HG03103 (cell line): ENCODE results near the gene KLRC1.
"Not testable (repeated sequence)": the region's sequence is repeated elsewhere in the genome, so short reads cannot be mapped to it uniquely, and the experiment has no call there.

Experiments used
- ATAC-seq: cut with Tn5 transposase; IDR thresholded peaks from one replicate; pipeline ENCODE4 v1.9.1; 2021; ENCODE audit warnings: low read depth; ENCODE audit not compliant: unreplicated experiment

The KLRC1 gene

GRCh38 chr12:10424260-10424899, 28.8 kb downstream of the KLRC1 start:
- not testable (repeated sequence) for ATAC-seq

DNA sequence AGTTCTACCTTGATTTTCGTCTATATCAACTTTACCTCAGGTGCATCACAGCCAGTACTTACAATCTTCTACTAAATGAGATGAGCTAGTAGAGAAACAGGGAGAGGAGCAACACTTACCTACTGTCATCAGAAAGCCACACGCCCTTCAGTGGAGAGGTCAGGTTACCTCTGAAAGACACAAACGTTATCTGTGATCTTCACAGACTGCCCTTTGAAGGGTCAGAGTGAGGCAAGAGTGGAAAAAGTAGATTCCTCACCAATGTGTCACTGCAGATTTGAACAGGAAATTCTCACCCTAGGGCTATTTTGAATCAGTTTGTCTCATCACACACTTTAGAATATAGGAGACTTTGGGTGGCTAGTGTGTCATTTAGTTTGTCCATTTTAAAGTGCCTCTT, 31.0 kb downstream of the KLRC1 start:
- ATAC-seq, result not testable (repeated sequence)

GRCh38 chr12:10420334-10420733, 32.8 kb downstream of the KLRC1 start, which contains the start of gene KLRC3:
Gene KLRC3, minus strand, starts transcription at chr12:10420595. Its CDS starts 45 bp downstream, at chr12:10420550.
- ATAC-seq, result not testable (repeated sequence)

- ATAC-seq, result no peak
Observed at GRCh38 chr12:10409392-10409791, 43.8 kb downstream of the KLRC1 start, which contains the start of gene KLRC4. Gene KLRC4, minus strand, starts transcription at chr12:10409757. Its CDS starts 182 bp downstream, at chr12:10409575.

GRCh38 chr12:10408842-10409241, 44.3 kb downstream of the KLRC1 start:
- ATAC-seq, result no peak

DNA sequence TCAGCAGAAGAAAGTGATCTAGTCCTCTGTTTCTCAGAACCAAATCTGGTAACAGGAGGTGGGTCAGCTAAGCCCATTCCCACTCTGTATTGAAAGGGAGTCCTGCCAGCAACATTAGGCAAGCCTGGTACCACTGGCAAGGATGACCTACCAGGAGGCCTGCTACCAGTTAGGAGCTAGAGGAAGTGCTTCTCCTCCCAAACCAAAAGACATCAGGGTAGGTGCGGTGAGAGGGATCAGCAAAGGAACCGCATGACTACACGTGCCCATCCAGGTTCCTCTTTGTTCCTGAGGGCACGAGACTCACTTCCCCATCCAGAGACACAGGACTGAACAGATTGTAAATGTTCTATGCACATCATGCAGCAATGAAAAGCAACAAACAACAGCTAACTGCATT, 46.5 kb downstream of the KLRC1 start:
- ATAC-seq, result no peak

DNA sequence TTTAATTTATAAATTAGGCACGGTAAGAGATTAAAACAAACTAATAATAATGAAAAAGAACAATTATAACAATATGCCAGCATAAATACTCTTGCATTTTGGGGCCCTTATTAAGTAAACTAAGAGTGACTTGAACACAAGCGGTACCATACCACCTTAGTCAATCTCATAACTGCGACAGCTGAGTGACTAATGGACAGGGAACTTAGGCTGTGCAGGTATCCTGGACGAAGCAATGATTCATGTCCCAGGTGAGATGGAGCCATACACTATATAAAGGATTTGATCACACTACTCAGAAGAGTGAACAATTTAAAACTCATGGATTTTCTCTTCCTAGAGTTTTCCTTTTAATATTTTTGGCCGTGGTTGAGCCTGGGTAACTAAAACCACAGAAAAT, 47.9 kb downstream of the KLRC1 start:
- no peak for ATAC-seq

DNA sequence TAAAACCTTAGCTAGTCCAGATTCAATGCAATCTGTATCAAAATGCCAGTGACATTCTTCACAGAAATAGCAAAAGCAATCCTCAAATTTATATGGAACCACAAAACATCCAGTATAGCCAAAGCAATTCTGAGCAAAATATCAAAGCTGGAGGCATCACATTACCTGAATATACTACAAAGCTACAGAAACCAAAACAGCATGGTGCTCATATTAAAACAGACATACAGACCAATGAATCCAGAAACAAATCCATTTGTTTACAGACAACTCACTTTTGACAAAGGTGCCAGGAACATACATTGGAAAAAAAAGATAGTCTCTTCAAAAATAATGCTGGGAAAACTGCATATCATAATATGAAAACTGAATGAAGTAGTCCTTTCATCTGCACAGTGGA, 48.4 kb downstream of the KLRC1 start:
- ATAC-seq, result no peak

DNA sequence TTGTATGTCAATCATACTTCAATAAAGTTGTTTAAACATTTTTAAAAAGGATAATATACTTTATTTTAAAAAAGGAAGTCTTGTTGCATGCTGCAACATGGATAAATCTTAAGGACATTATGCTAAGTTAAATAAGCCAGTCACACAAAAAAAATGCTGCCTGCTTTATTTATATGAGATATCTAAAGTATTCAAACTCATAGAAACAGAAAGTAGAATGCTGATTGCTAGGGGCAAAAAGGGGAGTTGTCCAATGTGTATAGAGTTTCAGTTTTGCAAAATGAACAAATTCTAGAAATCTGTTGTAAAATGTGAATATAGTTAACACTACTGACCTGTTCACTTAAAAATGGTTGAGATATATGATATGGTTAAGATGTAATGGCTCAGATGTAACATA, 52.3 kb downstream of the KLRC1 start:
- ATAC-seq, result no peak

DNA sequence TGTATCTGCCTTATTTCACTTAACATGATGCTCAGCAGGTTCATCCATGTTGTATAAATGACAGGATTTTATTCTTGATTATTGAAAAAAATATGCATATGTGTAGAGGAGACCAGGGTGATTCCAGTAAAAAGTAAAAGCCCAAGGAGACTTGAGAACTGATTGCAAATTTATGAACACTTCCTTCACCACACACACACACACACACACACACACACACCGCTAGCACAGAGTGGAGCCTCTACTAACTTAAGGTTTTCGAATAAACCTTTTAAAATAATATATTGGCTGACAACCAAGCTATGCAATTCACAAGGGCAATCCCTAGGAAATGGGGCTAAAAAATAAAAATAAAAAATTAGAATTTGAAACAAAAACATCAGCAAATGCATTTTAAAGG, 55.0 kb downstream of the KLRC1 start:
- no peak for ATAC-seq

DNA sequence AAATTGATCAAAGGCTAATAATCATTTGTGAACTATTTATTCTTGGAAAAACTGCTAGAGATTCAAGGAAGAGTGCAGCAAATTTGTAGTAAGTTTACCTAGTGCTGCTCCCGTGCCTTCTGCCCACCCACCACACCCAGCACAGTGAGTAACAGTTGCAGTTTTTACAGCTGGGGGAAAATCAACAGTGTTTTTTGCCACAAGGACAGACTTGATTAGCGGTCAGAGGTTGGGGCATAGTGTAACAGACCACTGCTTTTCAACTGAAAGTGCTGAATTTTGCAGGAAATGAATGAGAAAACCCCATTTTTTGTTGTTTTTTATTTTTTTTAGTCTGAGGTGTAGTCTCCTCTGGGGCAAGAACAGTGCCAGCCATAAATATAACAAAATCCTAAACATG, 55.9 kb downstream of the KLRC1 start:
- no peak for ATAC-seq

- ATAC-seq, result not testable (repeated sequence)
Observed at GRCh38 chr12:10396176-10396575, 57.0 kb downstream of the KLRC1 start.
